ENCODE data around the gene CLCA1.

Gene CLCA1, protein sequence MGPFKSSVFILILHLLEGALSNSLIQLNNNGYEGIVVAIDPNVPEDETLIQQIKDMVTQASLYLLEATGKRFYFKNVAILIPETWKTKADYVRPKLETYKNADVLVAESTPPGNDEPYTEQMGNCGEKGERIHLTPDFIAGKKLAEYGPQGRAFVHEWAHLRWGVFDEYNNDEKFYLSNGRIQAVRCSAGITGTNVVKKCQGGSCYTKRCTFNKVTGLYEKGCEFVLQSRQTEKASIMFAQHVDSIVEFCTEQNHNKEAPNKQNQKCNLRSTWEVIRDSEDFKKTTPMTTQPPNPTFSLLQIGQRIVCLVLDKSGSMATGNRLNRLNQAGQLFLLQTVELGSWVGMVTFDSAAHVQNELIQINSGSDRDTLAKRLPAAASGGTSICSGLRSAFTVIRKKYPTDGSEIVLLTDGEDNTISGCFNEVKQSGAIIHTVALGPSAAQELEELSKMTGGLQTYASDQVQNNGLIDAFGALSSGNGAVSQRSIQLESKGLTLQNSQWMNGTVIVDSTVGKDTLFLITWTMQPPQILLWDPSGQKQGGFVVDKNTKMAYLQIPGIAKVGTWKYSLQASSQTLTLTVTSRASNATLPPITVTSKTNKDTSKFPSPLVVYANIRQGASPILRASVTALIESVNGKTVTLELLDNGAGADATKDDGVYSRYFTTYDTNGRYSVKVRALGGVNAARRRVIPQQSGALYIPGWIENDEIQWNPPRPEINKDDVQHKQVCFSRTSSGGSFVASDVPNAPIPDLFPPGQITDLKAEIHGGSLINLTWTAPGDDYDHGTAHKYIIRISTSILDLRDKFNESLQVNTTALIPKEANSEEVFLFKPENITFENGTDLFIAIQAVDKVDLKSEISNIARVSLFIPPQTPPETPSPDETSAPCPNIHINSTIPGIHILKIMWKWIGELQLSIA

DNA sequence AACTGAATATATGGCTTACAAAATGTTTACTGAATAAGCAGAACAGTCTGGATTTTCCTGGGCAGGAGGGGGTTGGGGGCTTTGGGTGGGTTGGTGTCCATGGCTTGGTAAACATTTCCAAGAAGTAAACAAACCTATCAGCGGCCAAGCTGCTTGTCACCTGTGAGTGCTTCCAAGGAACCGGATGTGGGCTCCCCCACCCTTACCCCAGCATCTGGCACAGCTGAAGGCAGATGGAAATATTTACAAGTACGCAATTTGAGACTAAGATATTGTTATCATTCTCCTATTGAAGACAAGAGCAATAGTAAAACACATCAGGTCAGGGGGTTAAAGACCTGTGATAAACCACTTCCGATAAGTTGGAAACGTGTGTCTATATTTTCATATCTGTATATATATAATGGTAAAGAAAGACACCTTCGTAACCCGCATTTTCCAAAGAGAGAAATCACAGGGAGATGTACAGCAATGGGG, at the start of gene CLCA1:
TSS of gene CLCA1 (plus strand) at position 427 of the 477 bp plus-strand sequence. CDS start at position 472, 45 bp downstream.
- FAIRE-seq (no peak), DNase-seq (ENCODE audit: low spot score) (no peak)

DNA sequence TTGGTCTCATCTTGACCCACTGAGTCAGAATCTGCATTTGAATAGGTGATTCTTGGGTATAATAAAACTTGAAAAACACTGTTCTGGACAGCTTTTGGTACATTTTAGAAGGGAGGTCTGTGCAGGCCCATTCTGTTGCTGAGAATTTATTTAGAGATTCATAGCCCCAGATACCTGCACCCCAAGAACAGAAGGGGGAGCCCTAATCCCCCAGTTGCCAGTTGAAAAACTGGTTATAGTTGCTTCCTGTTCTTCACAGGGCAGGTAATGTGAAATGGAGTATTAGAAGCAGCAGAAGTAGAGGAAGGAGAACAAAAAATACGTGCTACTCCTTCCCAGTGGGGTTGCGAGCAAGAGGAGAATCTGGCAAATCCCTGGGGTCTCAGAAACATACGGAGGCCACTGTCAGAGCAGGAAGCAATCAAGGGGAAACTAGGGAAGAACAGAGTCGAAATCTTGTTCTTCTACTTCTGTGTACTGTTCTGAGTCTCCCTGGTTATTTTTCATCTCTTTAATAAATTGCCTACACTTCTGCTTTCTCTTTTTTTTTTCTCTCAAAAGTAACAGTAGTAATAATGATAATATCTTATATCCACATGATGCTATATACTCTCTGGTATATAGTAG, 49.3 kb upstream of the CLCA1 start:
- no peak for FAIRE-seq
- DNase-seq (ENCODE audit: low spot score): no peak

DNA sequence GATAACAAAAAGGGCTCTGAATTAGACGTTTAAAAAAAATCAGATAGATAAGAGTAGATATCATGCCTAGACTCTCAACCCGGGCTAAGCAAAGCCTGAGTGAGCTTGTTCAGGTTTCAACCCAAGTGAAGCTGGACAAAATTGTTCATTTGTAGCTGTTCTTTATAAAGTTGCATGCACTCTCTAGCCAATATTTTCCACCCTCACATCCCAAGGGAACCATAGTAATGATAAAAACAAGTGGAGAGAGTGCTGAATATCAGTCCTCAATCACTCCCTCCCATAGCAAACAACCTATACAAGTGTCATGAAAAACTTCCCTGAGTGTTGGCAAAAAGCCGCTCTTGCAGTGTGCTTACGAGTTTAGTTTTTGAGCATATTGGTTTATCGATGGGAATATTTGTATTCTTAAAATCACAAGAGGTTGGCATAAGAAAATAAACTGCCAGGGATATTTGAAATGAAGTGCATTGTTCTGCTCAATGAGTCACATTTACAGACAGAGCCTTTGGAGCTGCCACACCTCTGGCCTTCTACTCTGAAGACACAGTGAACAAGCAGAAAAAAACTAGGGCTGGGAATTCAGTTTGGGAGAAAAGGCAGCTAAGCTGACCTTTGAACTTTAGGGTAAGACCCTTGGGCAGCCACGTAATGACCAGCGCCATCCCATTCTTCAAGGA, 47.0 kb upstream of the CLCA1 start:
- FAIRE-seq (no peak), DNase-seq (ENCODE audit: low spot score) (no peak)

DNA sequence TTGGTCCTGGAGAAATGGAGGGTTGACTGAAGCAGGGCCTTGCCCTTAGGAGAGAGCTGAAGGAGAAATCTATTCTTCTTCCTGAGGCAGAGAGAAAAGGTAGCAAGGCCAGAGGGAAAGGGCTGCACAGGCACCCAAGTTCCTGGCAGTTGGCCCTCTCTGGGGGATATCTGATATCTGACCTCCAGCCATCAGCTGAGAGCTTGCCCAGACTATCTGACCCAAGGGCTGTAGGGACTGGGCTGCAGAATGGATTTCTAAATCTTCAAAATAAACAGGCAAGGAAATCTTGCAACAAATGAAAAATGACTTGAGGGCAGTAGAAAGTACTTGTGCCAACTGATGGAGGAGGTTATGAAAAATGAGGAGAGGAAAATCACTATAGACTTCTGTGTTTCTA, 45.3 kb upstream of the CLCA1 start:
- FAIRE-seq (no peak), DNase-seq (ENCODE audit: low spot score) (no peak)

DNA sequence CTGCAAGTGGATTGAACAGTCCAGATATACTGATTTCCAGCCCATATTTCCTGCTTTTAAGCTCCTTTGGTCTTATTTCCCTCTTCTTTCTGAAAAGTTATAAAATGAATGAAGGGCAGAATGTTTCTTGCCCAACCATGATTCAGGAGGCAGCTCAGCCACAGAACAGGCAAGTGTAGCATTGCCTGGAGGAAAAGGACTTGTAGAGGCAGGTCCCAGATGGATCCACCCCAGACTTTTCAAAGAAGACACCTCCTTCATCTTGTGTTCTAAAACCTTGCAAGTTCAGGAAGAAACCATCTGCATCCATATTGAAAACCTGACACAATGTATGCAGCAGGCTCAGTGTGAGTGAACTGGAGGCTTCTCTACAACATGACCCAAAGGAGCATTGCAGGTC, 44.9 kb upstream of the CLCA1 start, which contains the start of gene CLCA2:
TSS of gene CLCA2 (plus strand) at position 299 of the 400 bp plus-strand sequence. CDS start at position 376, 77 bp downstream.
- no peak for FAIRE-seq

DNA sequence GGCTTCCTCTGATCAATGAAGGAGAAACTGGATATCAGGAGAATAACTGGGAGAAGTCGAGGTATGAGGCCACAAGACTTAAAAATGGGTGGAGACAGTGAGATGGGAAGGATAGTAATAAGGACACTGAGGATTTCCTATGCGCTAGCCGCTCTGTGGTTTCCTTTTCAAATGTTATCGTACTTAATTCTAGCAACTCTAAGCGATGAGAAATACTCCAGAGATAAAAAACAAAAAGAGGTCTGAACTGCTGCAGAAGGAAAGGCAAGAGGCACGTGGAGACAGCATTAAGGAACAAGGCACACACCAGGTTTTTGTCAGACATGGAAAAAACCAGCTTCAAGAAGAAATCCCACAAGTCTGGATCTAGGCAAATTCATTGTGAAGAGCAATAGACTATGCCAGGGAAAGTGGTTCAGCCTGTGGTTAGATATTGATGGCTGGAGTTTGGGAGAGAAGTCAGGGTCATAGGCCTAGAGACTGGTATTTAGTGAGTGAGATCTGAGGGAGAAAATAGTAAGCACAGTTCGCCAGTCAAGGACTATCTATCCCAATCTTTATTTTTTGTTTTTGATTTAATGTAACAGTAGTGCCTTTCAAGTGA, 39.5 kb upstream of the CLCA1 start:
- FAIRE-seq: no peak

More for the DNA sequence above, 44.9 kb upstream of the CLCA1 start, which contains the start of gene CLCA2:
- DNase-seq (ENCODE audit: low spot score): no peak

DNA sequence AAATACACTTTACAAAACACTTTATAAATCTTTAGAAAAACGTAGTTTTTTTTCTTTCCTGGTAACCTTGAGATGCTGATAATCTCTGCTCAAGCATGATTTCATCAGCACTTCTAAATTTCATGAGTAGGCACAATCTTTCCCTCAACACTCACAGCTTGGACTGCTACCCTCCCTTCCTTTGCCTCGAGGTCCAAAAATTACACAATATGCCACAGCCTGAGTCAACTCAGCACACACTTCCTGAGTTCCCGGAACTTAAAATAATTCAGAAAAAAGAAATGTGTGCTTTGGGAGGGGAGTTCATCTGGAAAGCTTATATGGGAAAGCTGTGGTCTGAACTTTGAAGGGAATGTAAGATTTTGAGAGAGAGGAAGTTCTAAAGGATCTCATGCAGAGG, 38.9 kb upstream of the CLCA1 start:
- FAIRE-seq (peak; percentile 89), DNase-seq (ENCODE audit: low spot score) (peak; percentile 66)

More for the DNA sequence above, 39.5 kb upstream of the CLCA1 start:
- DNase-seq (ENCODE audit: low spot score): no peak

DNA sequence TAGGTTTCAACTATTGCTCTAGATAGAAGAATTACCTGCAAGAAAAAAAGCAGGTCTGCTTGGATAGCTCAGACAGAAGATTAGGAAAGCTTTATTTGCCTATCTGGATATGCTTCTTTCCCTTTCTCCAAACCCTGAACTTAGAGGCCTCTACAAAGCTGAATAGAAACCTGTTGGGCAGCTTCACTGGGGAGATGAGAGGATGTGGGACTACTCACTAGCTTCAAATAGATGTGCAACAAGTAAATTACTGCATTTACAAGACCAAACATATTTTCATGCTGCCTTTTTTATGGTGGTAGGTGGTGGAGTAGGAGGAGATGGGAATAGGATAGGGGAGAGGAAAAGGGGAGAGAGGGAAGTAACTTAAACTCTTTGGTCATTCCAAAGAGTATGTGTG, 38.4 kb upstream of the CLCA1 start:
- FAIRE-seq: no peak
- DNase-seq (ENCODE audit: low spot score): no peak

DNA sequence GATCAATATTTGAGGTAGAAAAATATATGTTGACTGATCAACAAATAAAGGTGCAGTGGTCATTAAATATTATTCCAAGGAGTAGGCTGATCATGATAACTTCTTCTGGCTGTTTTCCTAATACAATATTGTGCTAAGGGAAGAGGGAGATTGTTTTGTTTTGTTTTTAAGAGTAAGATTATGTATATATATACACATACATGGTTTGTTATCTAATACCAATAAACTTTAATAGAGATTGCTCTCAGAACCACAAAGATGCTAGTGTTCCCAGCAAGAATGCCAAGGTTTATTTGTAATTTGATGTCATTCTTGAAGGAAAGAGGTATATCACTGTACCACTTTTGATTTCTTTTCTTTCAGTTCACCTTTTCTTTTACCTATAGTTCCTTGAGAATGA, 34.7 kb upstream of the CLCA1 start:
- no peak for FAIRE-seq
- DNase-seq (ENCODE audit: low spot score): no peak

DNA sequence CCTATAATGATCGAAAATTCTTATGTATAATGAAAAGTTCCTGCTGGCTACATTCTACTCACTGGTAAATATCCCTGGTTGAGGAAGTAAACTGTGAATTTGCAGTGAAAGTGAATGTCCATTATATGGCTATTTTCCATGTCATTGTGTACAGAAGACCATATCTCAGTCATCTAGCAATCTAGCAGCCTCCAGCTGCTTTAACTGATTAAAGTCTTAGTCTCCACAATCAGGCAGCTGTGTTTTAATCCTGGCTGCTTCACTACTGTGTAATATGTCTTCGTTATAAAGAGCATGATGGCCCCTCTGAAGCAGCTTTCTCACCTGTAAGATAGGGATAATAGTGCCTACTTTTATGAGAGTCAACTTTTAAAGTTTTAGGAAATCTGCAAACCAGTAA, 33.4 kb upstream of the CLCA1 start:
- FAIRE-seq (no peak), DNase-seq (ENCODE audit: low spot score) (no peak)

DNA sequence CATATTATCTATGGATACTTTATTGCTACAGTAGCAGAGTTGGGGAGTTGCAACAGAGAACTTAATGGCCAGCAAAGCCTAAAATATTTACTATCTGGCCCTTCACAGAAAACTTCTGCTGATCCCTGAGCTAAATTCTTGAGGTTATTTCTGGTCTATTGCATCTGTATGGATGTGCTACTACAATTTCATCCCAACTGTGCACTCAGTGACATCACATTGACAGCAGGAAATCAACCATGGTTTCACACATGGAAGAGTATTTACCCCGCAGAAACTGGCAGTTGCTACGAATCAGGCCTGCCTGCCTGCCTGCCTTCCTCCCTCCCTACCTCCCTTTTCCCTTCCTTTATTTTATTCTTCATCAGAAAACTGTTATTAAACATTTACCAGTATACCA, 32.7 kb upstream of the CLCA1 start:
- FAIRE-seq: no peak

DNA sequence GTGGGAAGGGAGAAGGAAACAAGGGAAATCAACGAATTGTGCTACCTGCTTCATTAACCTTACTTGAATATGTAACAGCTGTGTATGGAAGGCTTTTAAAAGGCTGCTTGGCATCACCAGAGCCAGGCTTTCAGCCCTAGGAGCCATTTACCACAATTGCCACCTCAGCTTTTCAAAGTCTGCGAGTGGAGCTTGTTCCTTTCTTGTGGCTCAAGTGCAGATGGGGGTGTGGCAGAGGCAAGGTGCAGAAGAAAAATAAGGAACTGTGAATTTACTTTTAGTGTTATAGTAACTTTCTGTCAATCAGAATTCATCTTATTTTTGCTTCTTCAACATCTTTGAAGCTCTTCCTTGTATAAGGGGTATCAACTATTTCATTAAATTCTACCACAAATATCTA, 27.1 kb upstream of the CLCA1 start:
- FAIRE-seq: no peak
- DNase-seq (ENCODE audit: low spot score): no peak

More for the DNA sequence above, 32.7 kb upstream of the CLCA1 start:
- no peak for DNase-seq (ENCODE audit: low spot score)

DNA sequence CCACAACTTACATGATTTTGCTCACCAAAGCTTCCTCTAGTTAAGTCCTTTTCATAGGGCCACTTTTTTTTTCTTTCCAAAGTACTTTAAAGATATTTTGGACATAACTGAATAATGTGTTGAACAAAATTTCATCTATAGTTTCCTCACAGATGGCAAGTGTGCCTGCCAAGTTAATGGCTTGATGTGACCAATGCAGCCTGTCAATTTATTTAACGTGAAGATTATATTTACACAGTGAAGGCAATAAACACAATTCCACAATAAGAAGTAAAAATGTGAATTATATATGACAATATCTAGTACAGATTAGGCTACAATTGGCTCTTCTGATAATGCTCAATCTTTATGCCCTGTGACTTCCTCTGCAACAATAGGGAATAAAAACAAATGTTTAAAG, 26.7 kb upstream of the CLCA1 start:
- no peak for DNase-seq (ENCODE audit: low spot score)
- no peak for FAIRE-seq

DNA sequence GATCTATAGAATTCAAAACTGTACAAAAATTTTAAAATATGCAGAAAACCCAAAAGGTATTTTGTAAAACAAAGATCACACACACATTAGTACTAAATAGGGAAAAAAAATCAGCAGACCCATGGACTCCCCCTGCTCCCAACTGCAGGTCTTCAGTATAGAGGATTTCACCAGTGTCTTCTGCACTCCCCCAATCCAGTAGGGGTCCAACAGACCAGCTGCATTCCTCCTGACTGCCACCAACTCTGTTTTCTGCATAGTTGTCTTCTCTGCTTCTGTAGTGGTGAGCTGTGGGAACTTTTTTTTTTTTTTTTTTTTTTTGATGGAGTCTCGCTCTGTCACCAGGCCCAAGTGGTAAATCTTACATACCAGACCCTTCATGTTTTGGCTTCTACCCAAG, 22.8 kb upstream of the CLCA1 start:
- FAIRE-seq: no peak
- DNase-seq (ENCODE audit: low spot score): no peak

DNA sequence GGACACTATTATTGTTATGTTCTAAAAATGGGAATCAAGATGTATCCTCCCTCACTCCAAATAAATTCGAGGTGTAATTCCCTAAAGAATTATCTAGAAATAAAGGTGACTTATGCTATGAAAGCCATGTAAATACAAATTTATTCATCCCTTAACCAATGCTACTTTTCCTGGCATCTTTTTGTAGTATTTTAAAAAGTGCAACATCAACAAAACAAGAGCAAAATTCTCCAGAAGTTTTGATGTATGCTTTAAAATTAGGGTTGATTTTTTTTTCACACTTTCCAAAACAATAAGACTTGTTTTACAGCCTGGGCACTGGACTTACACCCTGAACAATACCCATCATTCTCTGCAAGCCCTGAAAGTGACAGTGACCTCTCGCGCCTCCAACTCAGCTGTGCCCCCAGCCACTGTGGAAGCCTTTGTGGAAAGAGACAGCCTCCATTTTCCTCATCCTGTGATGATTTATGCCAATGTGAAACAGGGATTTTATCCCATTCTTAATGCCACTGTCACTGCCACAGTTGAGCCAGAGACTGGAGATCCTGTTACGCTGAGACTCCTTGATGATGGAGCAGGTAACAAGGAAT, 21.4 kb upstream of the CLCA1 start:
- FAIRE-seq: no peak
- DNase-seq (ENCODE audit: low spot score): no peak

DNA sequence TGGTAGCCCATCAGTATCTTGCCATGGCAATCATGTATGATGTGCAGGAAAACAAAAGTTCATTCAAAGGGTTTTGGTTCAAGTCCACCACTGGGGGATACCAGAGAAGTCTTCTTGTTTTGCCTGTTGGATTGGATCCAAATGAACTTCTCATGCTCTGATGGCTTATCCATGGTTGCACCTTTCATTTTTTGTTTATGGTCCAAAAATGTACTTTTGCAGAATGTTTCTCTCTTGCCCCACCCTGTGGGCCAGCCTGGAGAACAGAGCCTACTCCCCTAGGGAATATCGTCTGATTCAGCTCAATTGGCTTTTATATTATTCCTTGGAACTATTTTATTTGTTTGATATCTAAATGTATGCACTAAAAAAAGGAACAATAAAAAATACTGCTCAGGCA, 20.1 kb upstream of the CLCA1 start:
- no peak for DNase-seq (ENCODE audit: low spot score)
- no peak for FAIRE-seq

DNA sequence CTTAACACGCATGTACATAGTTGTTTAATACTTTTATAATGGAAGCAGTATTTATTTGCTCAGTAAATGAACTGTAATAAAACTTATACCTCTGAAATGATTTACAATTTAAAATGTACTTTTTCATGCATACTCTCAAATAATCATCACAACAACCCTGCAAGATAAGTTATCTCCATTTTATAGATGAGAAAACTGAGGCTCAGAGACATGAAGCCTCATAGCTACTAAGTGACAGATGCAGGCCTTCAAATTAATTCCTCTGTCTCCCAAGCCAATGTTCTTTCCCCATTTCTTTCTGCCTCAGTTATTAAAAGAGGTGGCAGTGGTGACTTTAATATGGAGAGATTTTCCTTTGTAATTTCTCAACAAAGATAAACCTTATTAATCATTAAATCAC, 19.6 kb upstream of the CLCA1 start:
- DNase-seq (ENCODE audit: low spot score) (no peak), FAIRE-seq (no peak)

DNA sequence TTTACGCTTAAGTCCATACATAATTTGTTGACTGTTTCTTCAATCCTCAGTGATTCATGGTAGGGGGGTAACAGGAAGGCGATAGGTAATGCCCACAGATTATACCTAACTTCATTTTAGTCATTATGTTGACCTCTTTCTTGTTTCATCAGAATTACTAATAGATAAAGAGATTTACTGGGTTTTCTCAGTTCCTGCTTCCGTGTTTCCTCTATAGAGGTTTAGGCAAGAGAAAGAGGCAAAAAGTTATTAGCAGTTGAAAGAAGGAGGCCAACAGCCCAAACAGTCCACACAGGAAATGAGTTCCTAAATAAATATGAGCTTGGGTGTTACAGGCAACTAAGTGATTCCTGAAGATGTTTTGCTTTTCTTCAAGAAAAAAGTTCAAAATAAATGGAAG, 17.9 kb upstream of the CLCA1 start:
- no peak for FAIRE-seq
- no peak for DNase-seq (ENCODE audit: low spot score)

DNA sequence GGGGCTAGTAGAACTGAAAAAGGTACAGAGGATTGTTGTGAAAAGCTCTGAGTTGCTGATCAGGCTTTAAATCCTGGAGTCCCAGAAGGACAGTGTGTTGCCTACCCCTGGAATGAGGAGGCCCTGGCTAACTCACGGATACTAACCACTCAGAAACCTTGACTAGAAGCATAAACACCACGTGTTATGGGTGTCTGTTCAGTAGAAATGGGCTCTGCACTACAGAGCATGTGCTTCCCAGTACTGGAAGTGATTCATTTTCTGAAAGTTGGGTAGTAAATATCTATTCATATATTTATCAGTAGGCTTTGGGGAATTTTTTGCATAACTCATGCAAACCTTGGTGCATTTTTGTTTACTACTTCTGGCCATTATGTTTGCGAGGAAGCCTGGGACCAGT, 15.1 kb upstream of the CLCA1 start:
- DNase-seq (ENCODE audit: low spot score): no peak
- FAIRE-seq: no peak

DNA sequence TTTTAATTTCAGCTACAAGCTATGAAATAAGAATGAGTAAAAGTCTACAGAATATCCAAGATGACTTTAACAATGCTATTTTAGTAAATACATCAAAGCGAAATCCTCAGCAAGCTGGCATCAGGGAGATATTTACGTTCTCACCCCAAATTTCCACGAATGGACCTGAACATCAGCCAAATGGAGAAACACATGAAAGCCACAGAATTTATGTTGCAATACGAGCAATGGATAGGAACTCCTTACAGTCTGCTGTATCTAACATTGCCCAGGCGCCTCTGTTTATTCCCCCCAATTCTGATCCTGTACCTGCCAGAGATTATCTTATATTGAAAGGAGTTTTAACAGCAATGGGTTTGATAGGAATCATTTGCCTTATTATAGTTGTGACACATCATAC, 13.7 kb upstream of the CLCA1 start:
- FAIRE-seq (no peak), DNase-seq (ENCODE audit: low spot score) (no peak)
